Activated CD4-positive, alpha-beta T cell treated with anti-CD3 and anti-CD28 coated beads for 24 hours (primary cell): ENCODE measurements around the gene CCN5.
A peak's percentile ranks its signal among the peaks of the same experiment; 100 is the strongest.

Experiments used
- DNase-seq, 2 donors: peaks; one replicate each; pipeline ENCODE4 v3.0.0-alpha.2; 2020; ENCODE audit warnings: low read depth in 2 of 2

The CCN5 gene

DNA sequence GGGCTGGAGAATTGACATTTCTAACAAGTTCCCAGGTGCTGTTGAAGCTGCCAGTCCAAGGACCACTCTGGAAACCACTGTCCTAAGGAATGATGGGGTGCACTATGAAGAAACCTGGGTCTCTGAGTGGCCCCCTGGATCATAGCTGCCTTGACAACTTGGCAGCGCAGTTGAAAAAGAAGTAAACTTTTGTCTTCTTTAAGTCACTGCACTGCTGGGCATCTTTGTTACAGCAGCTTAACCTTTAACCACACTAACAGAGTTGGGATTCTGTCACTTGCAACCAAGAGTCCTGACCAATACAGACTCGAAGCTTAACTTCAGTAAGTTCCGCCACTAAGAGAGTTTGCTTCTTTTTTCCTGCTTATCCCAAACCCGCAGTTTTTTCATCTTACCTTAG is 21.9 kb downstream of the CCN5 start:
- no peak for DNase-seq

DNA sequence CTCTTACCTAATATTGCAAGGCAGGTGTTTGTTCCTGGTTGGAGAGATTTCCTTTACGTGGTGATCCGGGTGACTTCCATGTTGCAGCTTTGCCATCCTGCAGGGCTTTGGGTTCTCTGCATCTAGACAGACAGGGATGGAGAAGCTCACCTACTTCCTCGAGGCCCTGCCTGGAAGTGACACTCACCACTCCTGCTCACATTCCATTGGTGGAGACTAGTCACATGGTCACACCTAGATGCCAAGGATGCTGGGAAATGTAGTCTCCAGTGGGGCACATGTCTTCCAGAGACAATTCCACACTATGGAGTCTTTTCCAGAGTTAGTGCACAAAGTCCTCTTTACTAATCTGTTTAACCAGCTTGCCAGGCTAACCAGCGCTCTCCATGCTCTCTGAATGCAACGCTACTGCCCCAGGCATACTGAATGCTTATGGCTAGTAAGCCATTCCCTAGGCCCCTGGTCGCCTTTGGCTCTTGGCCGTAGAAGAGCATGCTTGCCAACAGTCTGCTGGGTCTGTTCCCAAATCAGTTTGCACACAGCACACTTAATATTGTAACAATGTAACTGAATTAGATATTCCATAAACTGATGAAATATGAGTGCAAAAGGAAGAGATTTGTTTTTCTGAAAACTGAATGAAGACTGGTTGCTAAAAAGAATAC is 23.8 kb downstream of the CCN5 start:
- DNase-seq: peak in 1 of 2 donors; percentile 22

DNA sequence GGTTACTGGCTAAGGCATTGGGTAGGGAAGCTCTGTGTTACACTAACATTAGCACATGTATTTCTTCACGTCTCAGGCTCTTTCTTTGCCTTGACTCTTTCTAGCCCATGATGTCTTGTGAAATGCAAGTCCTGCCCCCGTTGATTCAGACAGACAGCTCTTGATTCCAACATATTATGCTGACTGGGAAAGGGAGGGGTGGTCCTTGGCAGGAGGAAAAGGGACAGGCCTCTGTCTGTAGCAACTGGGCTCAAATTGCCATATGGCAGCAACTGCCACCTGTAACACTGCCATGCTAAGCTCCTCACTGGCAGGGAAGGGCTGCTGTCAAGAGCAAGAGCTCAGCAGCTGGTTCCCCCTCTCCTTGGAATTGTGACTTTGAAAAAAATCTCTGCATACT is 24.8 kb downstream of the CCN5 start:
- DNase-seq: no peak

DNA sequence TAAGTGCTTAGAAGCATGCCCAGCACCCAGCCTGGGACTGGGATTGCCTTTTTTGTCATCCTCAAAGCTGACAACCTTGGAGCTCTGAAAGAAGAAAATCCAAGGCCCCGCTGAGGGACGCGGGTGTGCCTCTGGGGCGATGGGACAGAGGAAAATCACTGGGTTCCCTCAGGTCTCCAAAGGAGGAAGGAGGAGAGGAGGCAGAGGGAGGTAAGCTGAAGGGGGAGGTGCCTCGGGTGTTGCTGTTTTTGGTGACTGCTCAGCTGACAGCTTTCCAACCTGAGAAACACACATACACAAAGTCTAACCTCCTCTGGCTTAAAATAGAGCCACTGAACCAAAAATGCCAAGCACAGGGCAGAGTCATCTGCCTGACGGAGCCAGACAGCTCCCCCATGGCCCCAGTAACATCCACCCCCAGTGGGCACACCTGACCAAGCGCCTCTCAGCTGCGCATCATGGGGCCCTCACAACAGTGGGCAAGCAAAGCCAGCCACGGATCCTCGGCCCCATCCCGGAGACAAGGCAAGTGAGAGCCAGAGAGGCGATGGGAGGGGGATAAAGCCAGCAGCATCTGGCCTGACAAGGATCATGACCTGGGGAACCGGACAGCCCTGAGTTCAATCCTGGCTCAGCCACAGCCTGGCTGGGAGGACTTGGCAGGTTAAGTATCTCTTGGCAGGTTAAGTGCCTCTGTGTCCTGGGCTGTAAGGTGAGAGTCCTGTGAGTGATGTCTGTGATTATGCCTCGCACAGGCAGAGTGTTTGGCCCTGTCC is 27.3 kb downstream of the CCN5 start:
- no peak for DNase-seq

DNA sequence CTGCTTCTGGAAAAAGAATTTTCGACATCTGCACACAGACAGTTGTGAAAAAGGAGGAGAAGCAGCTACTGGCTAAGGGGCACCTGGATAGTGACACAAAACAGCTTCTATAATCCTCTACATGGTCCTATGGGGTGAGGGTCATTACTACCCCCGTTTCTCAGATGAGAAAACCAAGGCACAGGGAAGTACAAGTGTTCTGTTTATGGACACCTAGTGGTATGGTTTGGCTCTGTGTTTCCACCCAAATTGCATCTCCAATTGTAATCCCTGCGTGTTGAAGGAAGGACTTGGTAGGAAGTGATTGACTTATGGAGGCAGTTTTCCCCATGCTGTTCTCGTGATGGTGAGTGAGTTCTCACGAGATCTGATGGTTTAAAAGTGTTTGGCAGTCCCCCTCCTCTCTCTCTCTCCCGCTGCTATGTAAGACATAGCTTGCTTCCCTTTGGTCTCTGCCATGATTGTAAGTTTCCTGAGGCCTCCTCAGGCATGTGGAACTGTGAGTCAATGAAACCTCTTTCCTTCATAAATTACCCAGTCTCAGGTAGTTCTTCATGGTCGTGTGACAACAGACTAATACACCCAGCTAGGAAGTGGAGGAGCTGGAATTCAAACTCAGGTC is 28.0 kb downstream of the CCN5 start:
- DNase-seq: no peak

DNA sequence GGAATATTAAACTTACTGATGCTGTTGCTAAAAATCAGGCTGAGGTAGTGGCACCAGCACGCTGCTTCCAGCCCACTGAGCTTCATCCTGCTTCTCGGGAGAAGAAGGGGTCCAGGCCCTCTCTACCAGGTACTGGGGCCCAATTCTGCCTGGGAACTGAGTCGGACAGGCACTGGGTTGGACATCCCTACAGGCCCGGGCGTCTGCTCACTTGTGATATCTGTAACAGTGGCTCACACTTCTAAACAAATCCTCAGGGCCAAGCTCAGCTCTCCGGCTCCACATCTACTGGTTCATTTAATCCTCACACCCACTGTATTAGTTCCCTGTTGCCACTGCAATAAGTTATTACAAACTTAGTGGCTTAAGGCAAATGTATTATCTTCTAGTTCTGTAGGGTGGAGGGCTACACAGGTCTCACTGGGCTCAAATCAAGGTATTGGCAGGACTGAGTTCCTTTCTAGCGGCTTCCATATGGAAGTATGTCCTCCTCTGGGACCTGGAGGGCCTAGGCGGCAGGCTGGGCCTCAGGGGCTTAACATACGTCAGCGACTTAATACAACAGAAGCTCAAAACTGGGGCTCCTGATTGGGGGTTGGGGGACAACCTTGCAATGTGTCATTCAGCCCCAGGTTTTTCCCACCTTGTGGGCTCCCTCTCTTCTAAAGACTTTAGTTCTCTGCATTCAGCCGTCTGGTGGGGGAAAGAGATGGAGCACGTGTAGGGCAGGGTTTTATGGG is 28.9 kb downstream of the CCN5 start:
- no peak for DNase-seq

DNA sequence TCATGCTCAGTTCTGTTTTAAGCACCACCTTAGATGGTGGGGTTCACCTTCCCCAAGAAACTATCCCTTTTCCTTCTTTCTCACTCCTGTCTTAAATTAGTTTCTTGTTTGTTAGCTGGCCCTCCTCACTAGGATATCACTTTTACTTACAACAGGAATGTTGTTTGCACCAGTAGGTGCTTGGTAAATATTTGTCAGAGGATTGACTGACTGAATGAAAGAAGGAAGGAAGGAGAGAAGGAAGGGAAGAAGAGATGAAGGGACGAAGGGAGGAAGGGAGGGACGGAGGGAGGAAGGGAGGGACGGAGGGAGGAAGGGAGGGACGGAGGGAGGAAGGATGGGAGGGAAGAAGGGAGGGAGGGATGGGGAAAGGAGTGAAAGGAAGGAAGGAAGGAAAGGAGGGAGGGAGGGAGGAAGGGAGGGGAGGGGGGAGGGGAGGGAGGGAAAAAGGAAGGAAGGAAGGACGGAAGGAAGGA is 30.0 kb downstream of the CCN5 start:
- no peak for DNase-seq

DNA sequence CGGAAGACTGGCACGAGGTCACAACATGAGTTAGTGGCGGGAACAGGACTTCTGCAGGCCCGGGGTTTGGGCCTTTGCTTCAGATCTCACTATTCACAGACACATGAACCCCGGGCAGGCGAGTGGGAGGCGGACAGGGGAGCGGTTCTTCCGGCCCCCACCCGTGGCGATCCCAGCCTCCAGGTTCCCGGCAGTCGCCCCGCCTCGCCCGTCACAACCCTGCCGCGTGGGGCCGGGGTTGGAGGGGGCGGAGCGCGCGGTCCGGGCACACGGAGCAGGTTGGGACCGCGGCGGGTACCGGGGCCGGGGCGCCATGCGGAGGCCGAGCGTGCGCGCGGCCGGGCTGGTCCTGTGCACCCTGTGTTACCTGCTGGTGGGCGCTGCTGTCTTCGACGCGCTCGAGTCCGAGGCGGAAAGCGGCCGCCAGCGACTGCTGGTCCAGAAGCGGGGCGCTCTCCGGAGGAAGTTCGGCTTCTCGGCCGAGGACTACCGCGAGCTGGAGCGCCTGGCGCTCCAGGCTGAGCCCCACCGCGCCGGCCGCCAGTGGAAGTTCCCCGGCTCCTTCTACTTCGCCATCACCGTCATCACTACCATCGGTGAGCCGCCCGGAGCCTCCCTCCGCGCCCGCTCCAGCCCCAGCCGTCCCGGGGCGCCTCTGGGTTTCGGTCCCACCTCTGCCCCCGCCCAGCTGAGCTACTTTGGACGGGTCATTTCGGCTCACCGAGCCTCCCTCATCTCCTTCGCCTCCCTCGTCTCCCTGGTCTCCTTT is 30.6 kb downstream of the CCN5 start, which contains the start of gene KCNK15:
Gene KCNK15 (plus strand): TSS at position 268 of the 769 bp plus-strand sequence. CDS start 46 bp downstream, at position 314.
- peak; percentile 23 to 32 for DNase-seq

DNA sequence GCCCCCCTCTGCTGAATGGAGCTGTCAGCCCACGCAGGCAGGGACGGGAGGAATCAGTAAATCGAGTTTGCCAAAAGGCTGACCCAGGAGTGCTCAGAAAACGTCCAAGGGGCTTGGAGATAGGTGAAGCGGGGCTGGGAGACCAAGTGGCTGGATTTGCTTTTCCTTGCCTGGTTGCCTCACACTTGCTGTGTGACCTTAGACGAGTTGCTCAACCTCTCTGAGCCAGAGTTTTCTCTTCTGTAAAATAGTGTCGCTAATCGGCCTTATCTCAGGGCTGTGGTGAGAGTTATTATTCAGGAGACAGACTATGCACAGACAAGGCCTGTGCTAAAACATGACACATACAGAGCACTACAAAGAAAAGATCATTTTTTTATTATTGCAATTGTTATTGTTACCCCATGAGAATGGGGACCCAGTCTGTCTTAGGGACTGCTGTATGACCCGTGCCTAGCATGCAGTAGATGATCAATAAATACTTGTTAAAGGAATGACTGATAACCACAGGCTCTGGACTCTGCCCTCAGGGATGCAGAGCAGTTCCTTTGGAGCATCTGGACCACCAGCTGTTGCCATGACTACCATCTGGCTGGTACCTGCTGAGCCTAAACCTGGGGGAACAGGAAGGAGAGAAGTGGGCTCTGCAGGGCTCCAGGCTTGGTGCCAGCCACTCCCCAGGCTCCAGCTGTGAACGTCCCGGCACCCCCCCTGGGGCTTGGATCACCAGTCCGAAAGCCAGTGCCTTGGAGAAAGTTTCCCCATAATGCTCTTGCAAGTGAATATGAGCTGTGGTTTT is 31.4 kb downstream of the CCN5 start:
- DNase-seq: no peak

DNA sequence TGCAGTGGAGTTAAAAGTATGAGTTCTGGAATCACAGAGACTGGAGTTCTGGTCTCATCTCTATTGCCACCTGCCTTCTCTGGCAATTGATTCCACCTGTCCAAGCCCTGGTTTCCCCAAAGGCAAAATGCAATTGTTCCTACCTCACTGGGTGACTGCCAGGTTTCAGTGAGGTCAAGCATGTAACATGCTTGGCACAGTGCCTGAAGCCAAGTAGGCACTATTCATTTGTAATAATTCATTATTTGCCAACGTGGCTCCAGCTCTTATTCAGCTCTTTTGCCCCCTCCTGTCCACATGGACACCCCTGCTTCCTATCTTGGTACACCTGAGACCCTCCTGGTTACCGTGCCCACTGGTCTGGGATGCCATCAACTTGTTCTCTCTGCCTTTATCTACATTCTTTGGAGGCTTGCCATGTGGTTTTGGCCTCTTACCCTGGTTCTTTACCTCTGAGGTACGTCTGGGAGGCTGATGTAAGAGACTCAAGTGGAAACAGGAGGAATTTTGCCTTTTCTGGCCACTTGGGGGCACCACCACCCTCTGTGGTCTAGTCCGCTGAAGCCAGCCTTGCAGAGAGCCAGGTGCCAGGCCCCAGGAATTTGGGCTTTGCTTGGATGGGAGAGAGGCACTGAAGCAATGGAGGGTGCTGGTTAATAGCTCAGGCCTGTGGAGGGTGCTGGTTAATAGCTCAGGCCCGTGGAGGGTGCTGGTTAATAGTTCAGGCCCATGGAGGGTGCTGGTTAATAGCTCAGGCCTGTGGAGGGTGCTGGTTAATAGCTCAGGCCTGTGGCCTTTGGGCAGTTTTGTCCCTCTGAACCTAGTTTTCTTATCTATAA is 32.2 kb downstream of the CCN5 start:
- DNase-seq: peak; percentile 43 to 64

DNA sequence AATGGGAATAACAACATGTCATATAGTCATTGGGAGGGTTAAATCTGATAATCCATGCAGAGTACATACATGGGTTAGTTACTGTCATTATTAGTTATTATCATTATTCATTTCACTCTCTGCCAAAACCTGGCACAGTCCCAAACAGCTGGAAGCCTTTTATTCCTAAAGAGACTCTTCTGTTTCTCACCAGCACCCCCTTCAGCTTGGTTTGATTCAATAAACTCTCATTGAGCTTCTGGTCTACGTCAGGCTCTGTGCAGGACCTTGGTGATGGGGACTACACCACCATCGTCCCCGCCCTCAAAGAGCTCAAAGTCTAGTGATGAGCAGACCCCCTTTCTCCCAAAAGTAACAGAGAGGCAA is 32.8 kb downstream of the CCN5 start:
- DNase-seq: no peak

DNA sequence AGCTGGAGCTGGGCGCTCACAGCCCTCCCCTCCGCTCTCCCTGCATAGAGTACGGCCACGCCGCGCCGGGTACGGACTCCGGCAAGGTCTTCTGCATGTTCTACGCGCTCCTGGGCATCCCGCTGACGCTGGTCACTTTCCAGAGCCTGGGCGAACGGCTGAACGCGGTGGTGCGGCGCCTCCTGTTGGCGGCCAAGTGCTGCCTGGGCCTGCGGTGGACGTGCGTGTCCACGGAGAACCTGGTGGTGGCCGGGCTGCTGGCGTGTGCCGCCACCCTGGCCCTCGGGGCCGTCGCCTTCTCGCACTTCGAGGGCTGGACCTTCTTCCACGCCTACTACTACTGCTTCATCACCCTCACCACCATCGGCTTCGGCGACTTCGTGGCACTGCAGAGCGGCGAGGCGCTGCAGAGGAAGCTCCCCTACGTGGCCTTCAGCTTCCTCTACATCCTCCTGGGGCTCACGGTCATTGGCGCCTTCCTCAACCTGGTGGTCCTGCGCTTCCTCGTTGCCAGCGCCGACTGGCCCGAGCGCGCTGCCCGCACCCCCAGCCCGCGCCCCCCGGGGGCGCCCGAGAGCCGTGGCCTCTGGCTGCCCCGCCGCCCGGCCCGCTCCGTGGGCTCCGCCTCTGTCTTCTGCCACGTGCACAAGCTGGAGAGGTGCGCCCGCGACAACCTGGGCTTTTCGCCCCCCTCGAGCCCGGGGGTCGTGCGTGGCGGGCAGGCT is 35.1 kb downstream of the CCN5 start:
- no peak for DNase-seq

DNA sequence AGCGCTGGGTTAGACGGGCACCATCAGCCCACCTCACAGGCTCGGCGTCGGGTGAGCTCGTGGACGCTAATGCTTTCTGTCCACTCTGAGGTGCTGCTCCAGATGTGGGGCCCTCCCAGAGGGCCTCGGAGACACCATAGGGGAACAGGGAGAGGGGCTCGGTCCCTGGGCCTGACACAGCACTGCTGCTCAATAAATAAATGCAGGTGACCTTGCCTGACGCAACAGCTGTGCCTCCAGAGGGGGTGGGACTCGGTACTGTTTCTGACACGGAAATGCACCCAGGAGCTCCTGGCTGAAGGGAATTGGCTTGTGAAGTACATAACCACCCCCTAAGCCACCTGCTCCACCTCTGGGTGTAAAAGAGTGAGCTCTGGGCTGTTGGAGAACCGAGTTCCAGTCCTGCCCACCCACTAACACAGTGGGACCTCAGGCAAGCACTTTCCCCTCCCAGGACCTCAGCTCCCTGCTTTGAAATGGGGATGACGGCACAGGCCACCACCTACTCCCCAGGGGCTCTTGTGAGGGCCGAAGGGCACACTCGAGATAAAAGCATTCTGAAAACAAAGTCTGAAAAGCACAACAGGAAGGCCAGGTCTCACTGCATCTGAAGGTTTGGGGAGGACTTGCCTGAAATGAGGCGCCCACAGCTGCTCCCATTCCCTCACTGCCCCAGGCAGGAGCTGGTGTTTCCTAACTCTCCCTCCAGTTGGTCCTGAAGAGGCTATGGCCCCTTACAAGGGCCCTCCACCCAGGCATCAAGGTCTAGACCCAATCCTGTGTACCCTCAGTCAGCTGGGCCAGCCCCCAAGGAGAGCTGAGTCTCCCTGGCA is 37.1 kb downstream of the CCN5 start:
- DNase-seq: no peak

DNA sequence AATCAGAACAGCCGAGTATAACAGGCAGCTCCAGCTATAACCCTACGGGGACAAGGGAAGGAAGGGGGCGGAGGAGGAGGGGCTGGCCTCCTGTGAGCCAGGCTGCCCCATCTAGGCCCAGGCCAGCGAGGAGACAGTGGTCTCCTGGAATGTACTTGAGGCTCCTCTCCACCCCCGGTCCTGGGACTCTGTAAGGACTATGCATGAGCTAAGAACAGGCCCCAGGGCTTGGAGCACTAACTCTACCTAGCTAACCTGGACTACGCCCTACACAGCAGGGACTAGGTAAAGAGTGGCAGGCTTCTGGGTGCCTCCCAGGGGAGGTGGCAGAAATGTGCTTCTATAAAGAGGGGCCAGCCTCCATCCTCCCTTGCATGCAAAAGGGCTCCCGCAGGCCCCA is 39.4 kb downstream of the CCN5 start:
- no peak for DNase-seq

DNA sequence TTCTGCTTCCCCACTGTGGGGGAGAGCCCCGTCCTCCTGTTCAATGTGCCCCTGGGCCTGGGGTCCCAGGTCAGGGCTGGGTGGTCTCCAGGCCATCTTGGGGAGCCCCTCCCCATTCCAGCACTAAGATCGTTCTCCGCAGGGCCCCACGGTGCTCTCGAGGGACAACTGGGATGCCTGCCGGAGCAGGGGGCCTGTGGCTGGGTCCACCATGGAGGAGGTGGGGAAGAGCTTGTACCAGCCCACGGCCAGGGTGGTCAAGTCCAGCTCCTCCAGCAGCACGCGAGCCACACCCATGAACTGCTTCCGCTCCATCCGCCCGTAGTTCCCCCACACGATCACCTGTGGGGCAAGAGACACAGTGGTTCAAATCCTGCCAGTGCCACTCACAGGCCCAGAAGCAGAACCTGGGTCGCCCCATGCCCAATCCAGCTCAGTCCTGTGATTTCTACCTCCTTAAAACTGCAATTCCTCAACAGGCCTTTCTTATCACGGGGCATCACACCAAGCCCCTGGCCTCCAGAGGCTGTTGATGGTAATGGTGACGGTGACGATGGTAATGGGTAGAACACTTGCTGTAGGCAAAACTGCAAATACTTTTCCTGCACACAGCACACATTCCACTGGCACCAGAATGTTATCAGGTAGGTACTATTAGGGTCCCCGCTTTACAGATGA is 41.0 kb downstream of the CCN5 start:
- DNase-seq: no peak

DNA sequence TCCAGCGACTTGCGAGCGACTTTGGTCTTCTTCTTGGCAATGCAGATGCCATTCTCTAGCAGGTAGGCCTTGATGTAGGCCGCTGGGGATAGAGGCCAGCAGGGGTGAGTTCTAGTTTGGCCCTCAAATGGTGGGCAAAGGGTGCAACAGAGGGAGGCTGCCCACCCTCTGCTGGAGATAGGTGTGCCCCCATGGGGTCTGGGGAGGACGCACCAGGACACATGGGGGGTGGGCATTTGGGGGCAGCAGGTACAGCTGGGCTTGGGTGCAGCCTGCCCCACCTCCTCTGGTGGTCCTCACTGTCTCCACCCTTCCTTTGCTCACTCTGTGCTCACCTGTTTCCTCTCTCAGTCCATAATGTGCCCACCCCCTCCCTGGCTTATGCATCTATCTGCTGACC is 41.8 kb downstream of the CCN5 start:
- DNase-seq: no peak
